ENCODE results near the gene LAMTOR4. TPM values are rescaled to one million over a fixed set of nuclear protein-coding genes. Genes with fewer than 3 reads are reported as not detected.
A peak's percentile ranks its signal among the peaks of the same experiment; 100 is the strongest.

The LAMTOR4 gene
- total and polyA plus RNA-seq, 10 of the 15 experiments (the other 5 are each of a cell fraction or from before 2014, with no cell fraction given), result 73.4 to 297 (median 196) TPM

- intact Hi-C loops (cut with micrococcal nuclease; ENCODE audit: unreplicated experiment), result no loop called here
Observed at GRCh38 chr7:100155553-100156317, 7.0 kb downstream of the LAMTOR4 start.

GRCh38 chr7:100156331-100157068 lies 7.8 kb downstream of the LAMTOR4 start:
- TF ChIP-seq PKNOX1 (IDR thresholded peaks at IDR 0.05) (0 out of 2 replicates have a peak, but pooled peaks have one; percentile 35), KDM1A (IDR thresholded peaks at IDR 0.05; ENCODE audit: borderline replicate concordance) (no peak), ZSCAN29 (IDR thresholded peaks at IDR 0.05) (no peak), POLR2A (IDR thresholded peaks at IDR 0.05; ENCODE audit: low read depth, low read length) (peak; percentile 45; the same call in 1 of the 2 replicates), EZH2 (IDR thresholded peaks at IDR 0.05; ENCODE audit: borderline replicate concordance, control insufficient read depth, low read depth, low read length) (no peak), RUNX3 (IDR thresholded peaks at IDR 0.05; ENCODE audit: low read length) (peak; percentile 45), IKZF2 (IDR thresholded peaks at IDR 0.05) (peak; percentile 14 to 23; a peak in 1 of 4 replicates)
- Histone ChIP-seq H3K9ac (ENCODE audit: control insufficient read depth, insufficient read depth, low read length) (no peak overlapping the region; the same call in 1 of the 2 replicates), H3K9me3 (replicated peaks; ENCODE audit: control insufficient read depth, insufficient read depth, low read length) (no peaks in the 10 kb centered on the region), H2AFZ (ENCODE audit: control insufficient read depth, low read depth, low read length) (no peak overlapping the region), H3K27me3 (replicated peaks in 1 of 2; ENCODE audit: control insufficient read depth in 2 of 2, insufficient read depth in 2 of 2, low read length in 1 of 2) (no peaks in the 10 kb centered on the region), H3K4me2 (ENCODE audit: control insufficient read depth, insufficient read depth) (peak overlapping the region; percentile 95), H3K4me3 (peak overlapping the region; percentile 89; the same call in 1 of the 2 replicates), H3K36me3 (ENCODE audit: control insufficient read depth in 2 of 2, insufficient read depth in 2 of 2, low read length in 1 of 2) (peaks cover 0 to 15% of the 10 kb centered on the region in 2 experiments), H3K4me1 (ENCODE audit: control insufficient read depth, insufficient read depth, low read length) (peaks cover 13% of the 10 kb centered on the region; the same call in 1 of the 2 replicates), H3K27ac (ENCODE audit: control insufficient read depth, insufficient read depth) (no peak overlapping the region), H4K20me1 (ENCODE audit: control insufficient read depth, insufficient read depth) (no peaks in the 10 kb centered on the region), H3K79me2 (ENCODE audit: control insufficient read depth, insufficient read depth, low read length) (peaks cover 16% of the 10 kb centered on the region)
- ChIA-PET SMC1A (ENCODE audit: uncharacterized antibody, unreplicated experiment) (interaction anchor here (1.0 to 1.3 kb wide), 4 partner anchors 28 to 54 kb away, joined by 3 to 4 read pairs (median 3); no protein-coding TSS in a partner anchor), POLR2A (interaction anchor here (0.5 to 3.7 kb wide), 6 partner anchors 8 to 538 kb away, joined by 3 to 28 read pairs (median 4); partner anchors contain the start of genes AP4M1, GAL3ST4, LAMTOR4 and MCM7), RAD21 (ENCODE audit: unreplicated experiment) (interaction anchor here (0.7 to 1.4 kb wide), 4 partner anchors 11 to 251 kb away, joined by 3 to 5 read pairs (median 4); partner anchors contain the start of gene GAL3ST4), CTCF (interaction anchor here (1.0 to 2.7 kb wide), 10 partner anchors 8 to 72 kb away, joined by 3 to 9 read pairs (median 5); partner anchors contain the start of genes GAL3ST4 and LAMTOR4)
- no TSS peak for BruUV-seq (replicated peaks)
- DNase-seq (ENCODE audit: low read depth, low spot score) (no peak), ATAC-seq (peak; percentile 60), FAIRE-seq (no peak)
- WGBS (ENCODE audit: insufficient coverage, insufficient replicate concordance, low lambda C conversion rate, missing lambda C conversion rate), result 62% methylated on average over 16 of the region's 16 CpGs
- intact Hi-C loops (cut with micrococcal nuclease; ENCODE audit: unreplicated experiment), result no loop called here
- in situ Hi-C loops (cut with MboI), result no loop called here

More at GRCh38 chr7:100155553-100156317, 7.0 kb downstream of the LAMTOR4 start:
- H3K9ac ChIP-seq (ENCODE audit: control insufficient read depth, insufficient read depth, low read length), result no peak overlapping the region
- H3K79me2 ChIP-seq (ENCODE audit: control insufficient read depth, insufficient read depth, low read length), result peaks cover 16% of the 10 kb centered on the region
- WGBS (ENCODE audit: insufficient coverage, insufficient replicate concordance, low lambda C conversion rate, missing lambda C conversion rate), result 90% methylated on average over 20 of the region's 20 CpGs
- H3K4me1 ChIP-seq (ENCODE audit: control insufficient read depth, insufficient read depth, low read length), result peaks cover 13% of the 10 kb centered on the region; the same call in 1 of the 2 replicates
- CTCF ChIA-PET, result interaction anchor here (1.1 to 2.7 kb wide), 6 partner anchors 8 to 34 kb away, joined by 5 to 9 read pairs (median 6); partner anchors contain the start of gene GAL3ST4
- RAD21 ChIA-PET (ENCODE audit: unreplicated experiment), result interaction anchor here (1.2 to 1.4 kb wide), 3 partner anchors 12 to 252 kb away, joined by 3 to 5 read pairs (median 4); partner anchors contain the start of gene GAL3ST4
- no peaks in the 10 kb centered on the region for H4K20me1 ChIP-seq (ENCODE audit: control insufficient read depth, insufficient read depth)
- DNase-seq (ENCODE audit: low read depth, low spot score), result no peak
- SMC1A ChIA-PET (ENCODE audit: uncharacterized antibody, unreplicated experiment), result interaction anchor here (1.2 to 1.3 kb wide), 2 partner anchors 29 to 34 kb away, joined by 3 to 4 read pairs; no protein-coding TSS in a partner anchor
- TF ChIP-seq SMAD5 (IDR thresholded peaks at IDR 0.05; ENCODE audit: low read depth) (no peak), SMARCA5 (IDR thresholded peaks at IDR 0.05) (peak; percentile 57)
- ATAC-seq, result no peak
- H3K27me3 ChIP-seq (replicated peaks in 1 of 2; ENCODE audit: control insufficient read depth in 2 of 2, insufficient read depth in 2 of 2, low read length in 1 of 2), result no peaks in the 10 kb centered on the region
- no peaks in the 10 kb centered on the region for H3K9me3 ChIP-seq (replicated peaks; ENCODE audit: control insufficient read depth, insufficient read depth, low read length)
- H2AFZ ChIP-seq (ENCODE audit: control insufficient read depth, low read depth, low read length), result no peak overlapping the region
- no peak overlapping the region for H3K27ac ChIP-seq (ENCODE audit: control insufficient read depth, insufficient read depth)
- peaks cover 0 to 15% of the 10 kb centered on the region in 2 experiments for H3K36me3 ChIP-seq (ENCODE audit: control insufficient read depth in 2 of 2, insufficient read depth in 2 of 2, low read length in 1 of 2)
- no peak overlapping the region for H3K4me3 ChIP-seq
- H3K4me2 ChIP-seq (ENCODE audit: control insufficient read depth, insufficient read depth), result no peak overlapping the region
- FAIRE-seq, result no peak
- in situ Hi-C loops (cut with MboI), result no loop called here
- POLR2A ChIA-PET, result interaction anchor here (0.5 to 2.3 kb wide), 6 partner anchors 12 to 200 kb away, joined by 3 to 8 read pairs (median 3); partner anchors contain the start of gene GAL3ST4
- no TSS peak for BruUV-seq (replicated peaks)

All from GM12878 (cell line).